Dendritic cell treated with granulocyte-macrophage colony-stimulating factor and Interleukin-4, amounts not matched to agents 40 ng/mL and 50 ng/mL, for 4 days (primary cell): Measurements from ENCODE around the gene ARHGEF28.

Source experiments
- H3K27ac Mint-ChIP-seq: one replicate; pipeline ENCODE4 v1.8.0; 2022; ENCODE audit warnings: mild to moderate bottlenecking, mixed read lengths
- H3K27me3 Mint-ChIP-seq: one replicate; pipeline ENCODE4 v1.8.0; 2022; ENCODE audit warnings: mild to moderate bottlenecking, mixed read lengths
- H3K36me3 Mint-ChIP-seq: one replicate; pipeline ENCODE4 v1.8.0; 2022; ENCODE audit warnings: low read depth, mixed read lengths
- H3K4me1 Mint-ChIP-seq: one replicate; pipeline ENCODE4 v1.8.0; 2022; ENCODE audit warnings: low read depth, mixed read lengths
- H3K4me3 Mint-ChIP-seq: one replicate; pipeline ENCODE4 v1.8.0; 2022; ENCODE audit warnings: mild to moderate bottlenecking, moderate library complexity, mixed read lengths
- H3K9me3 Mint-ChIP-seq: one replicate; pipeline ENCODE4 v1.8.0; 2022; ENCODE audit warnings: mixed read lengths
- intact Hi-C: fragments of 100-400 bp; cut with micrococcal nuclease; formaldehyde crosslinking; loops from one replicate; pipeline ENCODE4 v1.15.0; 2022

The ARHGEF28 gene

DNA sequence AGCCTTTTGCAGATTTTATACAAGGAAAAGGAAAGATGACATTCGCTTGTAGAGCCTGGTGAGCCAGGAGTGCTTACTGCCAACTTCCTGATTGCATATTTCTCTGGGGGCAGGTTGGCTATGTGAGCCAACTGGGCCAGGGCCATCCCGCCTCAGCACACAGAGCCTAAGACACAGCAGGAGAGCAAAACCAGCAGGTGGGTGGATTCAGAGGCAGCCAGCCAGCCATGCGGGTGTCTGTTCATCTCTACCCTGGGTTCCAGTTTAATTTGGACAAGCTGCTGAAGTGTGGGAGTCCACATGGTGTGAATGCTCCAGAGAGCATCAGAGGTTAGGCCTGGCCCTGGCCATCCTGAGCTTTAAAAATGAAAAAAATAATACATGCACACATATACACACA lies 291.4 kb downstream of the ARHGEF28 start:
- H3K27ac Mint-ChIP-seq, result peak overlapping the region; percentile 17
- intact Hi-C loops, result no loop called here
- no peaks in the 10 kb centered on the region for H3K36me3 Mint-ChIP-seq
- no peak overlapping the region for H3K4me3 Mint-ChIP-seq
- peaks cover 7% of the 10 kb centered on the region for H3K4me1 Mint-ChIP-seq
- H3K9me3 Mint-ChIP-seq, result no peaks in the 10 kb centered on the region
- no peaks in the 10 kb centered on the region for H3K27me3 Mint-ChIP-seq

DNA sequence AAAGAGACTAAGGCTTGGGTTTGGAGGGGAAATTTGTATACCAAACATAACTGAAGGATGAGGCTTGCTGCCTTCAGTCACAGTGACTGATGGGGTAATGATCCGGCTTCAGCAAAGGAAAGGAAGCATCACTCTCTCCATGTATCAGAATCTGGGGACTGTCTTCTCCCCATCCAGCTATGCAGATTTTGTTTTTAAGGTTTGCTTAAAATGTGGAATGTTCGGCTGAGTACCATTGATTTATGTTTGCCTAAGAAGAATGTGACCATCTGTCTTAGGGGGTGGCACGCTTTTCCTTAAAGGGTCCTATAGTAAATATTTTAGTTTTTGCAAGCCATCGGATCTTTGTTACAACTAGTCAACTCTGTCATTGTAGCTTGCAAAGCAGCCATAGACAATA lies 291.9 kb downstream of the ARHGEF28 start:
- H3K36me3 Mint-ChIP-seq, result no peaks in the 10 kb centered on the region
- intact Hi-C loops, result no loop called here
- no peaks in the 10 kb centered on the region for H3K9me3 Mint-ChIP-seq
- no peaks in the 10 kb centered on the region for H3K27me3 Mint-ChIP-seq
- peaks cover 7% of the 10 kb centered on the region for H3K4me1 Mint-ChIP-seq
- H3K4me3 Mint-ChIP-seq, result no peak overlapping the region
- no peak overlapping the region for H3K27ac Mint-ChIP-seq

DNA sequence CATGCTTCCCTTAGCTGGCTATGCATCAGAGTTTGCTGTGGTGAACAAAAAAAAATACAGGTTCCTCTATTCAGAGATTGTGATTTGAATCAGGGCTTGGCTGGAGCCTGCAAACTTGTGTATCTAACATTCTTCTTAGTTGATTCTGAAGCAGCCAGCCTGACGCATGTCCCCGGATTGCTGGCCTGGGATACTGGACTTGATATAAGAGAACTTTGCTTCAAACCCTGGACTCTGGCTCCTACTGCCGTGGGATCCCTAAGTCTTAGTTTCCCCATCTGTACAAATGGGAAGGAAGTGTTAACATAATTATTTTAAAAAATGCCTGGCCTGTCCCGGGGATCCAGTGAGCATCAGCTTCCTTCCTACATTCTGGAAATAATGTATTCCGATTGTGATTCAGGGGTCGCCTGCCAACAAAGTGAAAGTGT lies 292.8 kb downstream of the ARHGEF28 start:
- Mint-ChIP-seq H3K4me3 (no peak overlapping the region), H3K27ac (no peak overlapping the region), H3K36me3 (no peaks in the 10 kb centered on the region), H3K9me3 (no peaks in the 10 kb centered on the region), H3K4me1 (peaks cover 7% of the 10 kb centered on the region), H3K27me3 (no peaks in the 10 kb centered on the region)
- intact Hi-C loops, result no loop called here

DNA sequence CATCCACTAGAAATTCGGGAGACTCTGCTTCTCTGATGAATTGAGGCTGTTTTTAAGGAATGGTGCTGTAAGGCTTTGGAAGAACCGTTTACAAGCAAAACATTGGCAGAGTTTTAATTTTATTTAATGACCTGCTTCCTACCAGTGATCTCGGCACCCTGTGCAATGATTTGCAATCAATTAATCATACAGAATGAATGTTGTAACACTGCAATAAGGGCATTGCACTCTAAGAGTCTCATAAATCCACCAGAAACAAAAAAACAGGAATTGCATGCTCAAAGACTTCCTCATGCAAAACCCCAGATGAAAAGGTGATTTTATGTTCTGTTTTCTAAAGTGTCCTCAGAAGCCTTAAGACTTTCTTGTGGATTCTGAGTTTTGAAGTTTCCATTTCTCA lies 295.7 kb downstream of the ARHGEF28 start:
- H3K36me3 Mint-ChIP-seq, result no peaks in the 10 kb centered on the region
- no peak overlapping the region for H3K27ac Mint-ChIP-seq
- H3K9me3 Mint-ChIP-seq, result no peaks in the 10 kb centered on the region
- no peaks in the 10 kb centered on the region for H3K27me3 Mint-ChIP-seq
- peaks cover 7% of the 10 kb centered on the region for H3K4me1 Mint-ChIP-seq
- intact Hi-C loops, result no loop called here
- no peak overlapping the region for H3K4me3 Mint-ChIP-seq

DNA sequence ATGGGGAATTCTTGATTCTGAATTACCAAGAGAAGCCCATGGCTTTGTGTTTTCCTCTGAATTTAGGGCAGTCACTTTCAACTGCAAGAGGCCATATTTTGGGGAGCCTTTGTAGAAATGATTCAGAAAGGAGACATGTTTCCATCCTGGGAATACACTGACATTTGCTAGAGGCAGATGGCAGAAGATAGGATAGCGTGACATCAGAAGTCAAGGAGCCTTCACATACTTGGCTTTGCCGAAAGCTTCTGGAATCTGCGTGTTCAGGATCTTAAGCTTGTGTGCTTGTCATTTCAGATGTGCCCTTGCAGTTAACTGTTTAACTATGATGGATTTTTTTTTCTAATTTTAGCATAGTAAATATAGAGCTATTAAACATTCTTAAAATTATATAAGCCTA lies 296.2 kb downstream of the ARHGEF28 start:
- Mint-ChIP-seq H3K36me3 (no peaks in the 10 kb centered on the region), H3K9me3 (no peaks in the 10 kb centered on the region)

DNA sequence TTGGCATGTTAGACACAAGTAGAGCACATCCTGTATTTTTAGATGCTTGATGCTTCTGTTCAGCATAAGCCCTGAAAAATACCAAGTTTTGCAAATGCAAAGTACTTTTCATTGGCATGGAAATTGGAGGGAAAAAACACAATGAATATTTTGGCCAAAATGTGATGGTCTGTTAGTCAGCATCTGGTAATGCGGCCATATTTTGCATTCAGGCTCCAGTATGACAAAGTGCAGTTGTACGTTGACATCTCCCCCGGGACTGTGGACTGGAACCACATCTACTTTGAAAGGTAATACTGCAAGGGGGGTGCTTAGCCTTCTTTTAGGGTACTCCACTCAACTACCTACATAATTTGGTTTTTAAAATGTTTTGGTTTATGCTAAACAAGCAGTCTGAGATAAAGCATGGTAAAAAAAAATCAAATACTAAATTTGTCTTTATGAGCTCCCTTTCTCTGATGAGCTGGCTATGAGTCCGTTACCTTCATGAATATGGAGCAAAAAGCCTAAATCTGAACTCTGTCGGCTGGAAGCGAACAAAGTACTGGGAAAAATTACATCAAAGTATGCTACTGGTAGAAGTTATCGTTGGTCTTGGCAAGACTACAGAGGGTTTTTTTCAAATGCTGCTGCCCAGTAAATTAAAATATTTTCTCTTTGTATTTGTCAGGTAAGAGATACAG lies 297.0 kb downstream of the ARHGEF28 start:
- Mint-ChIP-seq H3K4me1 (peaks cover 7% of the 10 kb centered on the region), H3K36me3 (no peaks in the 10 kb centered on the region), H3K27ac (no peak overlapping the region), H3K4me3 (no peak overlapping the region), H3K27me3 (no peaks in the 10 kb centered on the region), H3K9me3 (no peaks in the 10 kb centered on the region)
- intact Hi-C loops, result no loop called here

More for the DNA sequence above, 296.2 kb downstream of the ARHGEF28 start:
- no peak overlapping the region for H3K27ac Mint-ChIP-seq
- H3K27me3 Mint-ChIP-seq, result no peaks in the 10 kb centered on the region
- intact Hi-C loops, result no loop called here
- peaks cover 7% of the 10 kb centered on the region for H3K4me1 Mint-ChIP-seq
- no peak overlapping the region for H3K4me3 Mint-ChIP-seq

DNA sequence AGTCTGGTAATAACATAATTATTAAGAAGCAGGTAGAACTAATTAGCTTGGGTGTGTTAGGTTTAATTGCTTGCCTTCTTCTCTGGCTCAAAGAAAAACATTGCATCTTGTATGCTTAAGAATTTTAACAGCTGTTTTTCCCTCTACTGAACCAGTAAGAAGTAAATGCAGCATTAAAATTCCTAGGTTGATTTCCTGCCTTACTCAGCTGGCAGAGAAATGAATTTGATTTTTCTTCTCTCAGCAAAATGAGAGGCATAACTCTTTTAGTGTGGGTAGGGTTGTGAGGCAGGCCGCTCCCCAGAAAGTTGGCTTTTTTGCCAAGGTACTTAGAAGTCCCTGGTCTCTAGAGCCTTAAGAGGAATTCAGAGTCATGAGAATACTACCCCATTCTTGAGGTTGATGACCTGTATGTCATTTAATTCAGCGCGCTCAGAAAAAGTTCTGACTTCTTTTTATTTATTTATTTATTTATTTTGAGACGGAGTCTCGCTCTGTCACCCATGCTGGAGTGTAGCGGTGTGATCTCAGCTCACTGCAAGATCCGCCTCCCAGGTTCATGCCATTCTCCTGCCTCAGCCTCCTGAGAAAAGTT lies 302.6 kb downstream of the ARHGEF28 start:
- H3K4me1 Mint-ChIP-seq, result peaks cover 5% of the 10 kb centered on the region
- no peak overlapping the region for H3K27ac Mint-ChIP-seq
- H3K36me3 Mint-ChIP-seq, result no peaks in the 10 kb centered on the region
- no peaks in the 10 kb centered on the region for H3K9me3 Mint-ChIP-seq
- no peaks in the 10 kb centered on the region for H3K27me3 Mint-ChIP-seq
- no peak overlapping the region for H3K4me3 Mint-ChIP-seq
- intact Hi-C loops, result no loop called here

DNA sequence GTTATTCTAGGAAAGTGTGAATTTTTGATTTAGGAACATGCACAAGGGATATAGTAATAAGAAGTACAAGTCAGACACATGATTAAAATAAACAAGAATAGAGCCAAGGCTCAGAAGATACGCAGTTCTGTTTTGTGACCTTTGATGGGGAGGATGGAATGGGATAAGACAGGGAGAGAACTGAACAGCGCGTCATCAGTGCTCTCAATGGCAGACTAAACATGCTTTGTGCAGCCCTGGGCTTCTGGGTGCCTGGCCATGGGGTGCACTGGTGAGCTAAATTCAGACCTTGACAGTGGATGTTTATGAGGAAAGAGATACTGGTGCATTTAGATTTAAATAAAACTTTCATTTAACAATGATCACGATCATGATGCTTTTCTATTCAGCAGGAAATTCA lies 309.7 kb downstream of the ARHGEF28 start:
- peaks cover 2% of the 10 kb centered on the region for H3K4me1 Mint-ChIP-seq
- H3K27me3 Mint-ChIP-seq, result peaks cover 7% of the 10 kb centered on the region
- no peaks in the 10 kb centered on the region for H3K9me3 Mint-ChIP-seq
- H3K27ac Mint-ChIP-seq, result no peak overlapping the region
- no peak overlapping the region for H3K4me3 Mint-ChIP-seq
- H3K36me3 Mint-ChIP-seq, result no peaks in the 10 kb centered on the region
- intact Hi-C loops, result no loop called here

DNA sequence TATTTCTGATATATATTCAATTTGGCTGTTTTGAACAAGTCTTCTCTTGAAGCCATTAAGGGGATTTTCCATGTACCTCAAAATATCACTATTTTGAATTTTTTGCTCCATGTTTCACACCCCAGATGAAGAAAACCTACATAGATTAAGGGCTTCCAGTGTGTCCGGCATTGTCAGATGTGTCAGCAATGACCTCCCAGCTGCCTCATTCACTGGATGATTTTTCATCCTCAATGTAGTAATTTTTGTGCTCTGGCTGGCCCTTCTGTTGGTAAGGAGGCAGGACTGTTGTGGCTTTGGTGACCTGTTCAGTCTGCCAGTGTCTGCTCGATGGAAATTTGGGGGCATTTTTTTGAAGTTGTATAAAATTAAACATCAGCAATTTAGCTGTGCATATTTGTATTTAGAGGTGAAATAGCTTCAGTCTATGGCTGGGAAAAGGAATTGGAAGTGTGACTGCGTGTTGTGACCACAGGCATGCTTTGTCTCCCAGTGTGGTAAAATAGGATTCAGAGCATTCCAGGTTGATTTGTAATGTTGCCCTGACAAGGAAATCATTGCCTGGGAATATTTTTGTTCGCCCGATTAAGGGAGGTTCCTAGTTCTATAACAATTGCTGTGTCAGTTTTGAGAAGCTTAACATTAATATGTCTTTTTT lies 312.4 kb downstream of the ARHGEF28 start:
- Mint-ChIP-seq H3K4me1 (no peaks in the 10 kb centered on the region), H3K36me3 (no peaks in the 10 kb centered on the region), H3K27ac (no peak overlapping the region), H3K4me3 (no peak overlapping the region), H3K27me3 (peaks cover 8% of the 10 kb centered on the region), H3K9me3 (no peaks in the 10 kb centered on the region)
- intact Hi-C loops, result no loop called here

DNA sequence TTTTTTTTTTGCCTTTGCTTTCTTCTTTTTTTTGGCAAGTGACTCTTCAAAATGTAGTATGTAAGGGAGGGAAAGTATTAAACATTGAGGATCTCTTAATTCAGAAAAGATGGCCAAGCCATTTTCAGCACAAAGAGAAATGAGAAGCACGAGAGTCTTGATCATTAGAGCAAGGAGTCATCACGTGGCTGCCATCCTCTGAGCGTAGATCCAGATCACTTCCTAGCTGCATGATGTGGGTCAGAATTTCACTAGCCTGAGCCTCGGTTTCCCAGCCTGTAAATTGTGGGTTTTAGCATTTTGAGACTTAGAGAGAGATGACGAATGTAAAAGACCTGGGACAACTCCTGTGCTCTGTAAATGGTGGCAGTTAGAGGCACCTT lies 312.9 kb downstream of the ARHGEF28 start:
- intact Hi-C loops, result no loop called here
- no peaks in the 10 kb centered on the region for H3K4me1 Mint-ChIP-seq

DNA sequence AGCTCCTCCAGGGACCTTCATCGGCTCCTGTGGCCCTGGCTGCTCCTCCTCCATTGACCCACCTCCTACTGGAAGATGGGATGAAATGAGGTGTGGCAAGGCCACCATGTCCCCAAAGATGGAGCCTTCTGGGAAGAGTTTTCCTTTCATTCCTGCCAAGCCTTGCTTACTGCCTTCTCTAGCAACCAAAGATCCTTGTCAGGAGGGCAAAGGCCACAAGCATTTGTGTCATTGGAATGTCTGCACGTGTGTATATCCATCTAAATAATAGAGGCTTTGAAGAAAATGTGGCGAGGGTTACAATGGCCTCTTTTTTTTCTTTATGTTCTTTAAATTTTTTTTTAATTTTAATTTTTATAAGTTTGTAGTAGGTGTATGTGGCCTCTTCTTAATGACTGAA lies 313.6 kb downstream of the ARHGEF28 start:
- Mint-ChIP-seq H3K27ac (no peak overlapping the region), H3K4me3 (no peak overlapping the region), H3K9me3 (peaks cover 8% of the 10 kb centered on the region), H3K27me3 (peaks cover 8% of the 10 kb centered on the region), H3K36me3 (no peaks in the 10 kb centered on the region), H3K4me1 (no peaks in the 10 kb centered on the region)
- intact Hi-C loops, result no loop called here

More for the DNA sequence above, 312.9 kb downstream of the ARHGEF28 start:
- Mint-ChIP-seq H3K27me3 (peaks cover 8% of the 10 kb centered on the region), H3K4me3 (no peak overlapping the region), H3K9me3 (peaks cover 1% of the 10 kb centered on the region), H3K36me3 (no peaks in the 10 kb centered on the region), H3K27ac (no peak overlapping the region)

DNA sequence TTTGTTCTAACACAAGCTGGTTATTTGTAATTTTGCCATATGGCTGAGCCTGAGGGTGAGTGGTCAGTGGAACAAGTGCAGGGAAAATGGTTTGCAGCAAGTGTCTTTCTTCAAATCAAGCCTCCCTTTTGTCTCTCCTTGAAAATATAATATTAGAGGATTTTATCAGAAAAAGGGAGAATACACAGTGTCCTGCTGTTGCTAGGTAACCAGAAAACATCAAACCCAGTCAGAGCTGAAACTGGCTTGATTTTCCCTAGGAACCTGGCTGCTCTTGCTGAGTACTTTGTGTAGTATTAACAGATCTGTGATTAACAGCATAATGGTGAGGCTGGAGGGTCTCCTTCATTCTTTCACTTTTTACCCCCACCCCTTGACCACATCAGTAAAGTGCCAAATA lies 314.0 kb downstream of the ARHGEF28 start:
- H3K27me3 Mint-ChIP-seq, result peaks cover 8% of the 10 kb centered on the region
- no peaks in the 10 kb centered on the region for H3K4me1 Mint-ChIP-seq
- no peak overlapping the region for H3K27ac Mint-ChIP-seq
- H3K36me3 Mint-ChIP-seq, result no peaks in the 10 kb centered on the region
- no peak overlapping the region for H3K4me3 Mint-ChIP-seq
- intact Hi-C loops, result no loop called here
- H3K9me3 Mint-ChIP-seq, result peaks cover 10% of the 10 kb centered on the region

DNA sequence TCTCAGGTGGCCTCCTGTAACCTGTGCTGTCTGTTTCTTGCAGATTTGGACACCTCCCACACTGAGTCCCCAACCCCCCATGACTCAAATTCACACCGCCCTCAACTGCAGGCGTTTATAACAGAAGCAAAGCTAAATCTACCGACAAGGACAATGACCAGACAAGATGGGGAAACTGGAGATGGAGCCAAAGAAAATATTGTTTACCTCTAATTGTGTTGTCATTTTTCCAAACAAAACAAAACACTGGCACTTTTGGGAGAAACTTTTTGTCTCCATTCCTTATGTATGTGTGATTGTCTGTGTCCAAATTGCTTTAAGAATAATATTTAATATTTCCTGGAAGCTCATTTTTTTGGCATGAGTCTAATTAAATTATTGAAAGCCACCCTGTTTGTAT lies 314.8 kb downstream of the ARHGEF28 start:
- no peaks in the 10 kb centered on the region for H3K36me3 Mint-ChIP-seq
- H3K9me3 Mint-ChIP-seq, result peaks cover 10% of the 10 kb centered on the region
- H3K4me3 Mint-ChIP-seq, result no peak overlapping the region
- H3K27ac Mint-ChIP-seq, result no peak overlapping the region
- H3K27me3 Mint-ChIP-seq, result peaks cover 8% of the 10 kb centered on the region
- intact Hi-C loops, result no loop called here
- H3K4me1 Mint-ChIP-seq, result no peaks in the 10 kb centered on the region

DNA sequence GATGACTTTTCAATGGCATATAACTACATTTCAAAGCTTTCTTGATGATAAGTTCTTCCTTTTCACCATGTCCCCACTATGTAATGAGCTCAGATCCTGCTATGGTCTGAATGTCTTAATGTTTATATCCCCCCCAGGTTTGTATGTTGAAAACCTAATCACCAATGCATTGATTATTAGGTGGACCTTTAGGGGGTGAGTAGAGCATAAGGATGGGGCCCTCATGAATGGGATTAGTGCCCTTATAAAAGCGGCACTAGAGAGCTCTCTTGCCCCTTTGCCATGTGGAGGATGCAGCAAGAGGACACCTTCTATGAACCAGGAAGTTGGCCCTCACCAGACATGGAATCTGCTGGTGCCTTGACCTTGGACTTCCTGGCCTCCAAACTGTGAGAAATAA lies 316.8 kb downstream of the ARHGEF28 start:
- intact Hi-C loops, result no loop called here
- peaks cover 10% of the 10 kb centered on the region for H3K9me3 Mint-ChIP-seq
- peaks cover 9% of the 10 kb centered on the region for H3K27me3 Mint-ChIP-seq
- no peak overlapping the region for H3K4me3 Mint-ChIP-seq
- no peaks in the 10 kb centered on the region for H3K4me1 Mint-ChIP-seq
- no peaks in the 10 kb centered on the region for H3K36me3 Mint-ChIP-seq
- no peak overlapping the region for H3K27ac Mint-ChIP-seq
